Cardiac atrium fibroblast (primary cell): ENCODE measurements around the gene SPEG. TPM values are rescaled to one million over a fixed set of nuclear protein-coding genes. Genes with fewer than 3 reads are reported as not detected.

Experiments
- total RNA-seq: library from RNA; depleted of rRNA; stranded (reverse); fragments of >200 nt; gene quantifications from 2 replicates; pipeline ENCODE4 v1.2.3, GENCODE V29; 2015

SPEG gene
- 5.2 and 6.8 TPM in 2 replicates for total RNA-seq

GRCh38 chr2:219434718-219435525 lies at the start of gene SPEG:
Gene SPEG, plus strand, starts transcription at chr2:219434843. Its CDS starts 135 bp downstream, at chr2:219434978.

GRCh38 chr2:219387306-219388120 lies 47.1 kb upstream of the SPEG start, which contains the start of gene DNPEP:
Gene DNPEP, minus strand, starts transcription at chr2:219387912. Its CDS starts 118 bp downstream, at chr2:219387794.

GRCh38 chr2:219418155-219419011 lies 16.3 kb upstream of the SPEG start, which contains the start of gene DES:
Gene DES, plus strand, starts transcription at chr2:219418377. Its CDS starts 86 bp downstream, at chr2:219418463.

GRCh38 chr2:219498280-219499057 lies 63.8 kb downstream of the SPEG start, which contains the start of gene GMPPA:
Gene GMPPA, plus strand, starts transcription at chr2:219498891. Its CDS starts 1,085 bp downstream, at chr2:219499976.

GRCh38 chr2:219514196-219514761 lies 79.6 kb downstream of the SPEG start, which contains the start of gene ASIC4:
Gene ASIC4, plus strand, starts transcription at chr2:219514482. Its CDS starts 243 bp downstream, at chr2:219514725.

GRCh38 chr2:219543596-219544358 lies 109.1 kb downstream of the SPEG start, which contains the start of the genes CHPF and TMEM198:
Gene CHPF, minus strand, starts transcription at chr2:219543809. Its CDS starts 271 bp downstream, at chr2:219543538.
Gene TMEM198, plus strand, starts transcription at chr2:219544028. Its CDS starts 700 bp downstream, at chr2:219544728.

Other genes starting within 250 kb of the SPEG start
- 17.0 and 32.6 TPM in 2 replicates for gene ZFAND2B, start 228.1 kb upstream of the SPEG start, total RNA-seq
- gene ABCB6, start 215.9 kb upstream of the SPEG start, total RNA-seq, result 39.9 and 46.0 TPM in 2 replicates
- 57.6 and 109 TPM in 2 replicates for gene ATG9A, start 205.2 kb upstream of the SPEG start, total RNA-seq
- 45.8 and 58.7 TPM in 2 replicates for gene ANKZF1, start 205.0 kb upstream of the SPEG start, total RNA-seq
- gene GLB1L, start 189.4 kb upstream of the SPEG start, total RNA-seq, result 4.7 and 14.8 TPM in 2 replicates
- 11.2 and 17.3 TPM in 2 replicates for gene STK16, start 189.4 kb upstream of the SPEG start, total RNA-seq
- gene TUBA4B, start 181.6 kb upstream of the SPEG start, total RNA-seq, result not detected in 2 replicates
- 16.4 and 39.2 TPM in 2 replicates for gene TUBA4A, start 180.9 kb upstream of the SPEG start, total RNA-seq
- gene DNAJB2, start 155.5 kb upstream of the SPEG start, total RNA-seq, result 32.9 and 35.3 TPM in 2 replicates
- gene PTPRN, start 125.4 kb upstream of the SPEG start, total RNA-seq, result 0.36 and 1.9 TPM in 2 replicates
- gene RESP18, start 102.1 kb upstream of the SPEG start, total RNA-seq, result not detected in 2 replicates
- gene DNPEP, start 46.9 kb upstream of the SPEG start, total RNA-seq, result 78.3 and 89.3 TPM in 2 replicates
- 0.32 TPM in 1 of 2 replicates, not detected in the other for gene DES, start 16.5 kb upstream of the SPEG start, total RNA-seq
- gene GMPPA, start 64.0 kb downstream of the SPEG start, total RNA-seq, result 69.7 and 93.9 TPM in 2 replicates
- not detected in 2 replicates for gene ASIC4, start 79.6 kb downstream of the SPEG start, total RNA-seq
- 192 and 214 TPM in 2 replicates for gene CHPF, start 109.0 kb downstream of the SPEG start, total RNA-seq
- 5.4 and 5.8 TPM in 2 replicates for gene TMEM198, start 109.2 kb downstream of the SPEG start, total RNA-seq
- 63.2 and 64.8 TPM in 2 replicates for gene OBSL1, start 136.7 kb downstream of the SPEG start, total RNA-seq
- not detected in 2 replicates for gene INHA, start 137.5 kb downstream of the SPEG start, total RNA-seq
- 11.3 and 14.6 TPM in 2 replicates for gene STK11IP, start 163.0 kb downstream of the SPEG start, total RNA-seq
- gene SLC4A3, start 192.8 kb downstream of the SPEG start, total RNA-seq, result 6.2 and 6.3 TPM in 2 replicates